ENCODE measurements around the gene IL37. TPM values are rescaled to one million over a fixed set of nuclear protein-coding genes. Genes with fewer than 3 reads are reported as not detected.

The IL37 gene
- total and polyA plus RNA-seq, 2 experiments from 2014 or later, result not detected

DNA sequence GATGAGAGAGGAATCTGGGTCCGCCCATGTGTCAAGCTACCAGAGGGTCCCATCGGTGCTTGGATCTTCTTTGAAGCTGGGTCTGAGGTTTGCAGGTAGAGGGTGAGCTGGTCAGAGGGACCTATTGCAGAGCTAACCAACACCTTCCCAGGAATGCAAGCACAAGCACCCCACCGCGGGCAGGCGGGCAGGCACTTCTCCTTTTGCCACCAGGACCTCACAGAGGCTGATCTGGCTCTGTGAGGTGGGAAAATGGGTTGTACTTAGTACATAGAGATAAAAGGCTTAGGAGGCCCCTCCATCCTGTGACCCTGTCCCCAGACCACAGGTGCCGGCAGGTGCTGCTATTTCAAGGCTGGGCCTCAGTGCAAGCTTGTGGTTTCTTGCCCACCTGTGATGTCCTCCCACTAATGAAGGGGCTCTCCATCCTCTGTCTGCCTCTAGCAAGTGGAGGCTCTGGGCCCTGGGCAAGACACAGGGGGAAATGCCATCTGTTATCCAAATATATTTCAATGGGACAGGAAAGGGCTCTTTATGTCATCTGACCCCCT, 31.4 kb upstream of the IL37 start (continued):
- TF ChIP-seq, protein P1, sequence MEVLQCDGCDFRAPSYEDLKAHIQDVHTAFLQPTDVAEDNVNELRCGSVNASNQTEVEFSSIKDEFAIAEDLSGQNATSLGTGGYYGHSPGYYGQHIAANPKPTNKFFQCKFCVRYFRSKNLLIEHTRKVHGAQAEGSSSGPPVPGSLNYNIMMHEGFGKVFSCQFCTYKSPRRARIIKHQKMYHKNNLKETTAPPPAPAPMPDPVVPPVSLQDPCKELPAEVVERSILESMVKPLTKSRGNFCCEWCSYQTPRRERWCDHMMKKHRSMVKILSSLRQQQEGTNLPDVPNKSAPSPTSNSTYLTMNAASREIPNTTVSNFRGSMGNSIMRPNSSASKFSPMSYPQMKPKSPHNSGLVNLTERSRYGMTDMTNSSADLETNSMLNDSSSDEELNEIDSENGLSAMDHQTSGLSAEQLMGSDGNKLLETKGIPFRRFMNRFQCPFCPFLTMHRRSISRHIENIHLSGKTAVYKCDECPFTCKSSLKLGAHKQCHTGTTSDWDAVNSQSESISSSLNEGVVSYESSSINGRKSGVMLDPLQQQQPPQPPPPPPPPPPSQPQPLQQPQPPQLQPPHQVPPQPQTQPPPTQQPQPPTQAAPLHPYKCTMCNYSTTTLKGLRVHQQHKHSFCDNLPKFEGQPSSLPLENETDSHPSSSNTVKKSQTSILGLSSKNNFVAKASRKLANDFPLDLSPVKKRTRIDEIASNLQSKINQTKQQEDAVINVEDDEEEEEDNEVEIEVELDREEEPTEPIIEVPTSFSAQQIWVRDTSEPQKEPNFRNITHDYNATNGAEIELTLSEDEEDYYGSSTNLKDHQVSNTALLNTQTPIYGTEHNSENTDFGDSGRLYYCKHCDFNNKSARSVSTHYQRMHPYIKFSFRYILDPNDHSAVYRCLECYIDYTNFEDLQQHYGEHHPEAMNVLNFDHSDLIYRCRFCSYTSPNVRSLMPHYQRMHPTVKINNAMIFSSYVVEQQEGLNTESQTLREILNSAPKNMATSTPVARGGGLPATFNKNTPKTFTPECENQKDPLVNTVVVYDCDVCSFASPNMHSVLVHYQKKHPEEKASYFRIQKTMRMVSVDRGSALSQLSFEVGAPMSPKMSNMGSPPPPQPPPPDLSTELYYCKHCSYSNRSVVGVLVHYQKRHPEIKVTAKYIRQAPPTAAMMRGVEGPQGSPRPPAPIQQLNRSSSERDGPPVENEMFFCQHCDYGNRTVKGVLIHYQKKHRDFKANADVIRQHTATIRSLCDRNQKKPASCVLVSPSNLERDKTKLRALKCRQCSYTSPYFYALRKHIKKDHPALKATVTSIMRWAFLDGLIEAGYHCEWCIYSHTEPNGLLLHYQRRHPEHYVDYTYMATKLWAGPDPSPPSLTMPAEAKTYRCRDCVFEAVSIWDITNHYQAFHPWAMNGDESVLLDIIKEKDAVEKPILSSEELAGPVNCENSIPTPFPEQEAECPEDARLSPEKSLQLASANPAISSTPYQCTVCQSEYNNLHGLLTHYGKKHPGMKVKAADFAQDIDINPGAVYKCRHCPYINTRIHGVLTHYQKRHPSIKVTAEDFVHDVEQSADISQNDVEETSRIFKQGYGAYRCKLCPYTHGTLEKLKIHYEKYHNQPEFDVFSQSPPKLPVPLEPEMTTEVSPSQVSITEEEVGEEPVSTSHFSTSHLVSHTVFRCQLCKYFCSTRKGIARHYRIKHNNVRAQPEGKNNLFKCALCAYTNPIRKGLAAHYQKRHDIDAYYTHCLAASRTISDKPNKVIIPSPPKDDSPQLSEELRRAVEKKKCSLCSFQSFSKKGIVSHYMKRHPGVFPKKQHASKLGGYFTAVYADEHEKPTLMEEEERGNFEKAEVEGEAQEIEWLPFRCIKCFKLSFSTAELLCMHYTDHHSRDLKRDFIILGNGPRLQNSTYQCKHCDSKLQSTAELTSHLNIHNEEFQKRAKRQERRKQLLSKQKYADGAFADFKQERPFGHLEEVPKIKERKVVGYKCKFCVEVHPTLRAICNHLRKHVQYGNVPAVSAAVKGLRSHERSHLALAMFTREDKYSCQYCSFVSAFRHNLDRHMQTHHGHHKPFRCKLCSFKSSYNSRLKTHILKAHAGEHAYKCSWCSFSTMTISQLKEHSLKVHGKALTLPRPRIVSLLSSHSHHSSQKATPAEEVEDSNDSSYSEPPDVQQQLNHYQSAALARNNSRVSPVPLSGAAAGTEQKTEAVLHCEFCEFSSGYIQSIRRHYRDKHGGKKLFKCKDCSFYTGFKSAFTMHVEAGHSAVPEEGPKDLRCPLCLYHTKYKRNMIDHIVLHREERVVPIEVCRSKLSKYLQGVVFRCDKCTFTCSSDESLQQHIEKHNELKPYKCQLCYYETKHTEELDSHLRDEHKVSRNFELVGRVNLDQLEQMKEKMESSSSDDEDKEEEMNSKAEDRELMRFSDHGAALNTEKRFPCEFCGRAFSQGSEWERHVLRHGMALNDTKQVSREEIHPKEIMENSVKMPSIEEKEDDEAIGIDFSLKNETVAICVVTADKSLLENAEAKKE (CRISPR knock-in tag; IDR thresholded peaks at IDR 0.05), result no peak
- TF ChIP-seq POLR2AphosphoS5 (IDR thresholded peaks at IDR 0.05; ENCODE audit: low read depth) (no peak), CREB1 (CRISPR knock-in tag; IDR thresholded peaks at IDR 0.05; ENCODE audit: low read depth) (no peak), STAT1 (IDR thresholded peaks at IDR 0.05; ENCODE audit: unreplicated experiment) (no peak), EZH2 (IDR thresholded peaks at IDR 0.05; ENCODE audit: low read depth, unreplicated experiment) (no peak)
- TF ChIP-seq, protein P2, sequence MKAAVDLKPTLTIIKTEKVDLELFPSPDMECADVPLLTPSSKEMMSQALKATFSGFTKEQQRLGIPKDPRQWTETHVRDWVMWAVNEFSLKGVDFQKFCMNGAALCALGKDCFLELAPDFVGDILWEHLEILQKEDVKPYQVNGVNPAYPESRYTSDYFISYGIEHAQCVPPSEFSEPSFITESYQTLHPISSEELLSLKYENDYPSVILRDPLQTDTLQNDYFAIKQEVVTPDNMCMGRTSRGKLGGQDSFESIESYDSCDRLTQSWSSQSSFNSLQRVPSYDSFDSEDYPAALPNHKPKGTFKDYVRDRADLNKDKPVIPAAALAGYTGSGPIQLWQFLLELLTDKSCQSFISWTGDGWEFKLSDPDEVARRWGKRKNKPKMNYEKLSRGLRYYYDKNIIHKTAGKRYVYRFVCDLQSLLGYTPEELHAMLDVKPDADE (IDR thresholded peaks at IDR 0.05), result no peak

DNA sequence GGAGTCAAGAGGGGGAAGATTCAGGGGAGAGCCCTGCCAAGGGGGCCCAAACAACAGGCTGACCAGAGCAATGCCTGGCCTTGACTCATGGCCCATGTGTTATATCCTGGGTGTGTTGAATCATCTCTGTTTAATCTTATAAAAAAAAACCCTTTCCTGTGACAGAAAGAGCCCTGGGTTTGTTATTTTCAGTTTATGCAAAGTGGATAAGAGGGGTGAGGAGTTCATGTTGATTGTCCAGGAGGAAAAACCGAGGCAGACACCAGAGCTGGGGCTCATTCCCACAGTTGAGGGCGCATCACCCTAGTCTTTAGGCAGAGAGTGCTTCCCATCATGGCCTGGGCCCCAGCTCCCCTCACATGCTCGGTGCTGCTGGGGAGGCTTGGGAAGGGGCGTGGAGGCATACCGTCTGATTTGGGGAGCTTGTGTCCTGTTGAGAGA, 30.9 kb upstream of the IL37 start:
- H3K4me3 ChIP-seq, result no peak overlapping the region
- no peaks in the 10 kb centered on the region for H3F3A ChIP-seq (replicated peaks; ENCODE audit: low read depth)
- Mint-ChIP-seq H3K9me3 (no peaks in the 10 kb centered on the region), H3K36me3 (ENCODE audit: low read depth) (no peaks in the 10 kb centered on the region), H3K27me3 (ENCODE audit: insufficient read depth, low read depth, poor library complexity) (peaks cover under 1% of the 10 kb centered on the region), H3K27ac (no peak overlapping the region), H3K4me1 (peaks cover 4% of the 10 kb centered on the region; the same call in 2 of the 3 replicates), H3K4me3 (no peak overlapping the region)
- no peaks in the 10 kb centered on the region for H3K9me2 ChIP-seq (ENCODE audit: insufficient read depth)
- no peaks in the 10 kb centered on the region for H4K20me1 ChIP-seq (replicated peaks; ENCODE audit: insufficient read depth)
- ATAC-seq, result no peak
- H3K4me2 ChIP-seq, result no peak overlapping the region
- DNase-seq (ENCODE audit: low spot score), result no peak
- no peak overlapping the region for H3K27ac ChIP-seq (ENCODE audit: low read depth)
- no peaks in the 10 kb centered on the region for H3K79me2 ChIP-seq (replicated peaks; ENCODE audit: insufficient read depth)
- H2AFZ ChIP-seq, result peak overlapping the region; percentile 69; the same call in 1 of the 2 replicates
- H3K36me3 ChIP-seq (ENCODE audit: insufficient read depth), result no peaks in the 10 kb centered on the region
- H3K27me3 ChIP-seq (ENCODE audit: insufficient read depth), result no peaks in the 10 kb centered on the region
- H3K4me1 ChIP-seq (ENCODE audit: insufficient read depth), result no peaks in the 10 kb centered on the region
- TF ChIP-seq EZH2phosphoT487 (IDR thresholded peaks at IDR 0.05; ENCODE audit: unreplicated experiment) (no peak), STAT1 (IDR thresholded peaks at IDR 0.05; ENCODE audit: unreplicated experiment) (no peak), CREB1 (CRISPR knock-in tag; IDR thresholded peaks at IDR 0.05; ENCODE audit: low read depth) (no peak)
- TF ChIP-seq, protein P3, sequence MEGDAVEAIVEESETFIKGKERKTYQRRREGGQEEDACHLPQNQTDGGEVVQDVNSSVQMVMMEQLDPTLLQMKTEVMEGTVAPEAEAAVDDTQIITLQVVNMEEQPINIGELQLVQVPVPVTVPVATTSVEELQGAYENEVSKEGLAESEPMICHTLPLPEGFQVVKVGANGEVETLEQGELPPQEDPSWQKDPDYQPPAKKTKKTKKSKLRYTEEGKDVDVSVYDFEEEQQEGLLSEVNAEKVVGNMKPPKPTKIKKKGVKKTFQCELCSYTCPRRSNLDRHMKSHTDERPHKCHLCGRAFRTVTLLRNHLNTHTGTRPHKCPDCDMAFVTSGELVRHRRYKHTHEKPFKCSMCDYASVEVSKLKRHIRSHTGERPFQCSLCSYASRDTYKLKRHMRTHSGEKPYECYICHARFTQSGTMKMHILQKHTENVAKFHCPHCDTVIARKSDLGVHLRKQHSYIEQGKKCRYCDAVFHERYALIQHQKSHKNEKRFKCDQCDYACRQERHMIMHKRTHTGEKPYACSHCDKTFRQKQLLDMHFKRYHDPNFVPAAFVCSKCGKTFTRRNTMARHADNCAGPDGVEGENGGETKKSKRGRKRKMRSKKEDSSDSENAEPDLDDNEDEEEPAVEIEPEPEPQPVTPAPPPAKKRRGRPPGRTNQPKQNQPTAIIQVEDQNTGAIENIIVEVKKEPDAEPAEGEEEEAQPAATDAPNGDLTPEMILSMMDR (conservative IDR thresholded peaks at IDR 0.05; ENCODE audit: low read depth in 2 of 2), result no peak
